ENCODE results near the gene BSPRY. TPM values are rescaled to one million over a fixed set of nuclear protein-coding genes. Genes with fewer than 3 reads are reported as not detected.

Gene BSPRY
- total RNA-seq, 1 donor from 2014 or later = 1.8 TPM

DNA sequence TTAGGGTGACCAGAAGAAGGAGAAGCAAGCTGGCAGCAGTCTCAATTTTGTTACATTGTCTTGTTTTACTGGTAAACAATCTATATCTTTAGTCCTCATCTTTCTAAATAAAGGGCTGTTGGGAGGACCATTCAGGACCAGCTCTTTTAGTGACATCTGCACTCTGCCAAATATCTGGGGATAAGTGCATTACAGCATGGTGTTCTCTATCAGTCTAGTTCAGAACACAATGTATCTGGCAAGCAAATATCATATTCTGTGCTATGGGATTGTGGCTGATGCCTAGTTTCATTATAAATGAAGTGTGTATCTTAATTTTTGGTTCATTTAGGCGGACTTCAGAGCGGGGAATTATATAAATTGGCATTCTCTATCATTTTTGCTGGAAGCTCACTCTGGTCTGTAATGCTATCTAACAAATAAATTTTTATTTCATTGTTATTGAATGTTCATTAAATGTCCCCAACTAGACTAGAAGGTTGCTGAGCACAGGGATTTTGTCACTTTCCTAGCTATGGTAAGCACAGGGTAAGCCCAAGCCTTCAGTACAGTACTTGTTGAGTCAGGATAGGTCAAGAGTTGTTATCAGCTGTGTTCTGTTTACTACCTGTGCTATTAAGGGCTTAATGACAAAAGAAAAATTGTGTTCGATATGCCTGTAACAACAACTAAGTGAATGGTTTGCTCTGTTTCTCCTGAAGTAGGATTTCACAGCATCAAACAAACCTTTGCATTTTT is 21.1 kb upstream of the BSPRY start:
- TF ChIP-seq, protein P1, sequence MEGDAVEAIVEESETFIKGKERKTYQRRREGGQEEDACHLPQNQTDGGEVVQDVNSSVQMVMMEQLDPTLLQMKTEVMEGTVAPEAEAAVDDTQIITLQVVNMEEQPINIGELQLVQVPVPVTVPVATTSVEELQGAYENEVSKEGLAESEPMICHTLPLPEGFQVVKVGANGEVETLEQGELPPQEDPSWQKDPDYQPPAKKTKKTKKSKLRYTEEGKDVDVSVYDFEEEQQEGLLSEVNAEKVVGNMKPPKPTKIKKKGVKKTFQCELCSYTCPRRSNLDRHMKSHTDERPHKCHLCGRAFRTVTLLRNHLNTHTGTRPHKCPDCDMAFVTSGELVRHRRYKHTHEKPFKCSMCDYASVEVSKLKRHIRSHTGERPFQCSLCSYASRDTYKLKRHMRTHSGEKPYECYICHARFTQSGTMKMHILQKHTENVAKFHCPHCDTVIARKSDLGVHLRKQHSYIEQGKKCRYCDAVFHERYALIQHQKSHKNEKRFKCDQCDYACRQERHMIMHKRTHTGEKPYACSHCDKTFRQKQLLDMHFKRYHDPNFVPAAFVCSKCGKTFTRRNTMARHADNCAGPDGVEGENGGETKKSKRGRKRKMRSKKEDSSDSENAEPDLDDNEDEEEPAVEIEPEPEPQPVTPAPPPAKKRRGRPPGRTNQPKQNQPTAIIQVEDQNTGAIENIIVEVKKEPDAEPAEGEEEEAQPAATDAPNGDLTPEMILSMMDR (IDR thresholded peaks at IDR 0.05; ENCODE audit: insufficient read depth, low read length, severe bottlenecking) = no peak
- H3K4me3 ChIP-seq (ENCODE audit: low read depth, low read length) = no peak overlapping the region

GRCh38 chr9:113331780-113332179 is 17.6 kb upstream of the BSPRY start:
- no peak for DNase-seq (ENCODE audit: low read depth)
- H3K27me3 ChIP-seq (ENCODE audit: control insufficient read depth, insufficient read depth, low read length) = no peaks in the 10 kb centered on the region
- no peak for FAIRE-seq
- no peak overlapping the region for H3K4me3 ChIP-seq (ENCODE audit: low read depth, low read length)
- TF ChIP-seq, protein P1 (IDR thresholded peaks at IDR 0.05; ENCODE audit: insufficient read depth, low read length, severe bottlenecking) = no peak
- no peaks in the 10 kb centered on the region for H3K36me3 ChIP-seq (ENCODE audit: control insufficient read depth, insufficient read depth, low read length)

More for the DNA sequence above, 21.1 kb upstream of the BSPRY start:
- no peaks in the 10 kb centered on the region for H3K36me3 ChIP-seq (ENCODE audit: control insufficient read depth, insufficient read depth, low read length)
- DNase-seq (ENCODE audit: low read depth) (no peak), FAIRE-seq (no peak)
- H3K27me3 ChIP-seq (ENCODE audit: control insufficient read depth, insufficient read depth, low read length) = no peaks in the 10 kb centered on the region

DNA sequence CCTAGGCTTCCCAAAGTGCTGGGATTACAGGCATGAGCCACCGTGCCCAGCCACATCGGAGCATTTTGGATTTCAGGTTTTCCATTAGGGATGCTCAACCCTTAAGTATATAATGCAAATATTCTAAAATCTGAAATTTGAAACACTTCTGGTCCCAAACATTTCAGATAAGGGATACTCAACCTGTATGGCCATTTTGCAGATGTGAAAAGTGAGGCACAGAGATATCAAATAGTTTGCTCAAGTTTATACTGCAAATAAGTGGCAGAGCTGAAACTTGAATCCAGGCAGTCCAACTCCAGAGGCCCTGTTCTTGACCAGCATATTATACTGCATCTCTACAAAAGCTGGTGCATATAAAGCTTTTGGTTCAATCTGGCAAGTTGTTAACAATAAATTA is 11.6 kb upstream of the BSPRY start:
- no peak overlapping the region for H3K4me3 ChIP-seq (ENCODE audit: low read depth, low read length)
- FAIRE-seq = no peak
- no peaks in the 10 kb centered on the region for H3K27me3 ChIP-seq (ENCODE audit: control insufficient read depth, insufficient read depth, low read length)
- TF ChIP-seq, protein P1 (IDR thresholded peaks at IDR 0.05; ENCODE audit: insufficient read depth, low read length, severe bottlenecking) = no peak
- DNase-seq (ENCODE audit: low read depth) = no peak
- H3K36me3 ChIP-seq (ENCODE audit: control insufficient read depth, insufficient read depth, low read length) = no peaks in the 10 kb centered on the region

DNA sequence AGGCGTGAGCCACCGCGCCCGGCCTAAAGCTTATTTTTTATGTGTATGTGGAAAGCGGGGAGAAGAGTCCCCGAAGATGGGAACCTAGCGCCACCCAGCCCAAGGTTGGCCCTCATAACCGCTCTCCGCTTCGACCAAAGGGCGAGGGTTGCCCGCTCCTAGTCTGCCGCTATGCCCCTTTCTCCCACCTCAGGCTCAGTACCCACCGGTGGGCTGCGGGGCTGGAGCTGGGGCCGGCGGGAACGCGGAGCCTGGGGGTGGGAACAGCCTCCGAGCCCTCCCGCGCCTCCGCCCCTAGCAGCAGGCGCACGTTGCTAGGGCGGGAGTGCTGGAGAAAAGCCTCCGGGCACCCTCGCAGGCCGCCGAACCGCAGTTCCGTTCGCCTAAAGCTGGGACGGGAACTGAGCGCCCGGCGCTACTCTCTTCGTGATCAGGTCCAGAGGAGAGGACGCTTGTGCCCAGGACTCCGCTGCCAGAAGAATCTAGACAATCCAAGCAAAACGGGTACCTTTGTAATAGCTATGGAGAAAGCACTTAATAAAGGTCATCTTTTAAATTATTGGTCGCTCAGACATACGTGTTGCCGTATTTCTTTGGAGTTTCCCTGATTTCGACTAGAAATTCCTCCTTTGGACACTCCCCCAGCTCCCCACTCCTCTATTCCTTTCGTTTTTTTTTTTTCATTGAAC is 9.2 kb upstream of the BSPRY start, which contains the start of gene WDR31:
WDR31 (minus strand) TSS at position 265 of the 689 bp plus-strand sequence. CDS start 8,253 bp downstream, outside the sequence.
- peak within 1 kb of the TSS; percentile 64 for H3K4me3 ChIP-seq (ENCODE audit: low read depth, low read length)
- DNase-seq (ENCODE audit: low read depth) (peak; percentile 65), FAIRE-seq (no peak)

GRCh38 chr9:113341712-113342410 is 7.5 kb upstream of the BSPRY start:
- Histone ChIP-seq H3K27me3 (ENCODE audit: control insufficient read depth, insufficient read depth, low read length) (no peaks in the 10 kb centered on the region), H3K4me3 (ENCODE audit: low read depth, low read length) (no peak overlapping the region), H3K36me3 (ENCODE audit: control insufficient read depth, insufficient read depth, low read length) (no peaks in the 10 kb centered on the region)
- peak; percentile 97 for DNase-seq (ENCODE audit: low read depth)
- peak; percentile 89 for FAIRE-seq
- TF ChIP-seq, protein P1 (IDR thresholded peaks at IDR 0.05; ENCODE audit: insufficient read depth, low read length, severe bottlenecking) = no peak

More for the DNA sequence above, 9.2 kb upstream of the BSPRY start, which contains the start of gene WDR31:
- Histone ChIP-seq H3K36me3 (ENCODE audit: control insufficient read depth, insufficient read depth, low read length) (no peaks in the 10 kb centered on the region), H3K27me3 (ENCODE audit: control insufficient read depth, insufficient read depth, low read length) (no peaks in the 10 kb centered on the region)
- TF ChIP-seq, protein P1 (IDR thresholded peaks at IDR 0.05; ENCODE audit: insufficient read depth, low read length, severe bottlenecking) = no peak

Data from bronchial epithelial cell (primary cell).